ENCODE data around the gene JMJD6.

The JMJD6 gene

GRCh38 chr17:76678330-76678729, 48.1 kb downstream of the JMJD6 start:
- no peak for DNase-seq (ENCODE audit: low read depth)

DNA sequence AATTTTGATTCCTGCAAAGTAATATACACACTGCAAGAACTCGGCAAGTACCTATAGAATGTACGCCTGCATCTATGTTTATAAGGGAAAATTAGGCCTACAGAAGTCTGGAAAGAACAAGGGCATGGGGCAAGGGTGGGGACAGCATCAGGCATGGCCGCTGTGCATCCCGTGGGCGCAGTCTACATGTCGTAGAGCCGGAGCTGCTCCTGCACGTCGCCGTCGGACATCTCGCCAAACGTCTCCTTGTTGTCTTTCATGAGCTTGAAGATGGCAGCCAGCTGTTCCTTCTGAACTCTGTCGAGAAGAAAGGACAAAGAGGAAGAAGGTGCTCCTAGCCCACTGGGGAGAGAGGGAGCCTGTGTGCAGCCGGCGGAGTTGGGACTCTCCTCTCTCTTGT, 49.0 kb downstream of the JMJD6 start:
- DNase-seq (ENCODE audit: low read depth) = no peak

GRCh38 chr17:76676629-76677028, 49.8 kb downstream of the JMJD6 start:
- DNase-seq (ENCODE audit: low read depth) = no peak

GRCh38 chr17:76675648-76676047, 50.8 kb downstream of the JMJD6 start:
- DNase-seq (ENCODE audit: low read depth) = no peak

- no peak for DNase-seq (ENCODE audit: low read depth)
Observed at GRCh38 chr17:76674600-76674999, 51.8 kb downstream of the JMJD6 start.

- no peak for DNase-seq (ENCODE audit: low read depth)
Observed at GRCh38 chr17:76673729-76674128, 52.7 kb downstream of the JMJD6 start.

- no peak for DNase-seq (ENCODE audit: low read depth)
Observed at GRCh38 chr17:76672892-76673291, 53.5 kb downstream of the JMJD6 start.

- DNase-seq (ENCODE audit: low read depth) = no peak
Observed at GRCh38 chr17:76672270-76672851, 54.0 kb downstream of the JMJD6 start.

DNA sequence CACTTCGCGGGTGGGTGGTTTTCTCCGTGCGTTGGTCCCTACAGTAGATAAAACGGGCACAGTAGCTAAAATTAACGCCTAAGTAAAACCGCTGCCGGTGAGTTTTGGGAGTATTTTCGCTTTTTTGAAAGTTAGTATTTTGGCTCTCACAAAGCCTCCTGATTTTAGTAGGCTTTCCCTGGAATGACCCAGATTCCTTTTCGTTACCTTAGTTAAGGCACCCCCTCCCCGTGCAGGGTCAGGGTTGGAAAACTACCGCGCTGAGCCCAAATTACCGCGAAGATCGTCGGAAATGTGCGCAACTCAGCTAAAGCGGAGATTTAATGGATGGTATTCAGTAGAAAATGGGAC, 54.5 kb downstream of the JMJD6 start:
- DNase-seq (ENCODE audit: low read depth) = no peak

GRCh38 chr17:76671123-76671911, 55.1 kb downstream of the JMJD6 start:
- DNase-seq (ENCODE audit: low read depth) = peak; percentile 98

GRCh38 chr17:76670718-76671122, 55.7 kb downstream of the JMJD6 start:
- no peak for DNase-seq (ENCODE audit: low read depth)

DNA sequence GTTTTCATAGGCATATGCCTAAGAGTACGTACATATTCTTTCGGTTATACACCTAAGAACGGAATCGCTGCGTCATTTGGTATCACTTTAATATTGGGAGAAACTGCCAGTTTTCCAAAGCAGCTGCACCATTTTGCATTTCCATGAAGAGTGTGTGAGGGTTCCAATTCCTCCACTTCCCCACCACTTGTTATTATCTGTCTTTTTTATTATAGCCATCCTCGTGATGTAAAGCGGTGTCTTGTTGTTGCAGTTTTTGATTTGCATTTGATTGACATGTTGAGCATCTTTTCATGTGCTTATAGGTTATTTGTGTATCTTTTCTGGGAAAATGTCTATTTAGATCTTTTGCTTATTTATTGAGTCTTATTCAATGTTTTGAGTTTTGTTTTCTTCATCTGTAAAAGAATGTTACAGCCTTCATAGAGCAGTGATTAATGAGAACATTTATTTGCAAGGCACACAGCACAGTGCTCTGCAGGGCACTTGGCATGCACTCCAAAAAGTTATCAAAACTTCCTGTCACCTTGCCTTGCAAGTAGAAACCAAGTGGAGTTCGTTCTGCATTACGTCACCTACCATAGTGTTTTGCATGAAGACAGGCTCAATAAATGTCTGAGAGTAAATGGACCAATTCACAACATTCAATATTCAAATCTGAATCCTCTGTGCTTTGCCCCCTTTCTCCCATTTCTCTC, 56.2 kb downstream of the JMJD6 start:
- DNase-seq (ENCODE audit: low read depth) = no peak

Measured in activated T-cell treated with anti-CD3 and anti-CD28 coated beads for 24 hours (primary cell).